Thoracic aorta (tissue), 2 donors: ENCODE data around the gene PDZD4. TPM values are rescaled to one million over a fixed set of nuclear protein-coding genes. Genes with fewer than 3 reads are reported as not detected.

Experiments used
- ATAC-seq: fragments of 150-250 bp; one replicate; pipeline ENCODE4 v1.8.0; 2017; ENCODE audit warnings: low read depth; ENCODE audit not compliant: insufficient number of reproducible peaks, low FRiP score
- DNase-seq: peaks from one replicate; pipeline ENCODE4 v3.0.0-alpha.2; 2020; ENCODE audit warnings: low spot score
- H3K27ac ChIP-seq, 2 donors: fragments of 200-600 bp; sonication (generic); 1 replicate in 1 of 2; 2 replicates in 1 of 2; pipeline ENCODE4 v1.5.1; 2016; ENCODE audit warnings: mild to moderate bottlenecking in 2 of 2, moderate library complexity in 2 of 2
- H3K27me3 ChIP-seq: fragments of 200-600 bp; sonication (generic); replicated peaks from 2 replicates; pipeline ENCODE4 v1.6.0; 2016; ENCODE audit warnings: mild to moderate bottlenecking; ENCODE audit not compliant: insufficient read depth
- H3K36me3 ChIP-seq: fragments of 200-600 bp; sonication (generic); one replicate; pipeline ENCODE4 v1.5.1; 2016
- H3K4me1 ChIP-seq, 2 donors: fragments of 200-600 bp; sonication (generic); 1 replicate in 1 of 2; 2 replicates in 1 of 2; pipeline versions ENCODE4 v1.5.1 to v1.6.0; 2016; ENCODE audit warnings: low read depth in 2 of 2, mild to moderate bottlenecking in 1 of 2; ENCODE audit not compliant: control insufficient read depth in 1 of 2
- H3K4me3 ChIP-seq: fragments of 200-600 bp; sonication (generic); 2 replicates; pipeline ENCODE4 v1.5.1; 2016; ENCODE audit warnings: mild to moderate bottlenecking
- H3K9me3 ChIP-seq: fragments of 200-600 bp; sonication (generic); 2 replicates; pipeline ENCODE4 v1.5.1; 2016
- total RNA-seq, 2 donors: library from RNA; depleted of rRNA; stranded (reverse); fragments of >200 nt; gene quantifications; one replicate each; pipeline versions ENCODE4 v1.1.0 to v1.2.3, GENCODE V29; 2016
- TF ChIP-seq, protein P1 (sequence below): fragments of 200-600 bp; sonication (generic); IDR thresholded peaks from one replicate; pipeline ENCODE4 v1.5.1; 2019; ENCODE audit warnings: antibody characterized with exemption

Gene PDZD4
- total RNA-seq, 2 donors from 2014 or later, result 4.4 to 11.6 TPM

DNA sequence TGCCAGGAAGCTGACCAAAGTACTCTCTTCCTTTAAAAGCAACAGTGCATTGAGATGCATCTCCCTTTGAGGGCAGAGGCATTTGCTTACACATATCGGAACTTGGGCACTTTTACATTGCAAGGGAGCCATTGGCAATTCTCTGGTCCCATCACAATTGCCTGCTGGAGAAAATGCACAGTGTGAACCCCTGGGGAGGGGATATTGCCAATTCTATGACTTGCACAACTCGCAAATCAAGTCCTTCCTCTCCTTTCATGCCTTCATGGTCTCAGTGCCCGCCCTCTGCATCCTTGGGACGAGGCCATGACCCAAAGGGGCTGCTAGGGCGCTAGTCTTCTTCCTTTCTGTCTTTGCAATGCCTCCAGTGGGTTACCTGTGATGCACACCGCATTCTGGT, 14.9 kb upstream of the PDZD4 start:
- H3K4me3 ChIP-seq, result no peak overlapping the region
- H3K4me1 ChIP-seq, result no peaks in the 10 kb centered on the region
- no peak overlapping the region for H3K27ac ChIP-seq
- DNase-seq (no peak), ATAC-seq (no peak)
- H3K9me3 ChIP-seq, result no peaks in the 10 kb centered on the region
- no peaks in the 10 kb centered on the region for H3K36me3 ChIP-seq
- no peaks in the 10 kb centered on the region for H3K27me3 ChIP-seq
- TF ChIP-seq, protein P1, sequence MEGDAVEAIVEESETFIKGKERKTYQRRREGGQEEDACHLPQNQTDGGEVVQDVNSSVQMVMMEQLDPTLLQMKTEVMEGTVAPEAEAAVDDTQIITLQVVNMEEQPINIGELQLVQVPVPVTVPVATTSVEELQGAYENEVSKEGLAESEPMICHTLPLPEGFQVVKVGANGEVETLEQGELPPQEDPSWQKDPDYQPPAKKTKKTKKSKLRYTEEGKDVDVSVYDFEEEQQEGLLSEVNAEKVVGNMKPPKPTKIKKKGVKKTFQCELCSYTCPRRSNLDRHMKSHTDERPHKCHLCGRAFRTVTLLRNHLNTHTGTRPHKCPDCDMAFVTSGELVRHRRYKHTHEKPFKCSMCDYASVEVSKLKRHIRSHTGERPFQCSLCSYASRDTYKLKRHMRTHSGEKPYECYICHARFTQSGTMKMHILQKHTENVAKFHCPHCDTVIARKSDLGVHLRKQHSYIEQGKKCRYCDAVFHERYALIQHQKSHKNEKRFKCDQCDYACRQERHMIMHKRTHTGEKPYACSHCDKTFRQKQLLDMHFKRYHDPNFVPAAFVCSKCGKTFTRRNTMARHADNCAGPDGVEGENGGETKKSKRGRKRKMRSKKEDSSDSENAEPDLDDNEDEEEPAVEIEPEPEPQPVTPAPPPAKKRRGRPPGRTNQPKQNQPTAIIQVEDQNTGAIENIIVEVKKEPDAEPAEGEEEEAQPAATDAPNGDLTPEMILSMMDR, result no peak

GRCh38 chrX:153844509-153845082, 14.3 kb upstream of the PDZD4 start:
- Histone ChIP-seq H3K4me3 (no peak overlapping the region), H3K27me3 (no peaks in the 10 kb centered on the region), H3K9me3 (no peaks in the 10 kb centered on the region), H3K27ac (no peak overlapping the region), H3K36me3 (no peaks in the 10 kb centered on the region), H3K4me1 (no peaks in the 10 kb centered on the region)
- DNase-seq, result no peak
- TF ChIP-seq, protein P1, result no peak
- ATAC-seq, result no peak

DNA sequence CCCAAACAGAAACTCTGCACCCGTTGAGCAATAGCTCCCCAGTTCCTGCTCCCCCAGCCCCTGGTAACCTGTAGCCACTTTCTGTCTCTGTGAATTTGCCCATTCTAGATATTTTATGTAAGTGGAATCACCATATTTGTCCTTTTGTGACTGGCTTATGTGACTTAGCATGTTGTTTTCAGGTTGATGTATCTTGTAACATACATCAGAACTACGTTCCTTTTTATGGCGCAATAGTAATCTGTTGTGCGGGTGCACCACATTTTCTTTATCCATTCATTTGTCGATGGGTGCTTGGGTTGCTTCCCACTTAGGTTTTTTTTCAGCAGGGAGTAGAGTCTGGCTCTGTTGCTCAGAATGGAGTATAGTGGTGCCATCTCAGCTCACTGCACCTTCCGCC, 6.6 kb upstream of the PDZD4 start:
- H3K27ac ChIP-seq, result no peak overlapping the region
- TF ChIP-seq, protein P1, result no peak
- H3K4me1 ChIP-seq, result no peaks in the 10 kb centered on the region
- DNase-seq (no peak), ATAC-seq (no peak)
- H3K36me3 ChIP-seq, result no peaks in the 10 kb centered on the region
- H3K9me3 ChIP-seq, result no peaks in the 10 kb centered on the region
- H3K4me3 ChIP-seq, result no peak overlapping the region
- H3K27me3 ChIP-seq, result no peaks in the 10 kb centered on the region

- TF ChIP-seq, protein P1, result no peak
- no peak for ATAC-seq
Observed at GRCh38 chrX:153832728-153833127, 2.4 kb upstream of the PDZD4 start.

GRCh38 chrX:153831429-153832150, 1.2 kb upstream of the PDZD4 start:
- Histone ChIP-seq H3K36me3 (no peaks in the 10 kb centered on the region), H3K27ac (no peak overlapping the region), H3K4me3 (no peak overlapping the region), H3K4me1 (peaks cover 0 to 10% of the 10 kb centered on the region in 2 donors), H3K9me3 (no peaks in the 10 kb centered on the region), H3K27me3 (no peaks in the 10 kb centered on the region)
- TF ChIP-seq, protein P1, result no peak
- DNase-seq, result no peak
- ATAC-seq, result no peak

More at GRCh38 chrX:153832728-153833127, 2.4 kb upstream of the PDZD4 start:
- Histone ChIP-seq H3K27me3 (no peaks in the 10 kb centered on the region), H3K4me3 (no peak overlapping the region), H3K4me1 (peaks cover 0 to 10% of the 10 kb centered on the region in 2 donors), H3K27ac (no peak overlapping the region), H3K9me3 (no peaks in the 10 kb centered on the region), H3K36me3 (no peaks in the 10 kb centered on the region)
- DNase-seq, result no peak
